Measurements from ENCODE around the gene SUN1.

Gene SUN1

DNA sequence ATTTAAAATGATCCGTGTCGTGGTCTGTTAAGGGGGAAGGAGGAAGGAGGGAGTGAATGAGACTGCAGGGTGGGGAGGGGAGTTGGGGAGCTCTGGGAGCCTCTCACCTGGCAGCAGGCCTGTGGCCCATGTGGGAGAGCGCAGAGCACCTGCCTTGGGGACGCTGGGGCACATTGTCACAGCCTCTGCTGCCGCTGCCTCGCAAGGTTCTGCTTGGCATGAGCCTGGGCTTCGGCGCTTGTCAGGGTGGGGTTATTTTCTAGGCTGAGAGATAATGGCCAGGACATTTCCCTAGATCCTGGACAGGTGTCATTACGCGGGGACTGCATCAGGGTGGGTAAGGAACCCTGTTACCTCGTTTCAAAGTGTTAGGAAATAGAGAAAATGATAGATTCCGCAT is 2.2 kb upstream of the SUN1 start:
- no peak for DNase-seq (ENCODE audit: low read depth)
- TF ChIP-seq, protein P1, sequence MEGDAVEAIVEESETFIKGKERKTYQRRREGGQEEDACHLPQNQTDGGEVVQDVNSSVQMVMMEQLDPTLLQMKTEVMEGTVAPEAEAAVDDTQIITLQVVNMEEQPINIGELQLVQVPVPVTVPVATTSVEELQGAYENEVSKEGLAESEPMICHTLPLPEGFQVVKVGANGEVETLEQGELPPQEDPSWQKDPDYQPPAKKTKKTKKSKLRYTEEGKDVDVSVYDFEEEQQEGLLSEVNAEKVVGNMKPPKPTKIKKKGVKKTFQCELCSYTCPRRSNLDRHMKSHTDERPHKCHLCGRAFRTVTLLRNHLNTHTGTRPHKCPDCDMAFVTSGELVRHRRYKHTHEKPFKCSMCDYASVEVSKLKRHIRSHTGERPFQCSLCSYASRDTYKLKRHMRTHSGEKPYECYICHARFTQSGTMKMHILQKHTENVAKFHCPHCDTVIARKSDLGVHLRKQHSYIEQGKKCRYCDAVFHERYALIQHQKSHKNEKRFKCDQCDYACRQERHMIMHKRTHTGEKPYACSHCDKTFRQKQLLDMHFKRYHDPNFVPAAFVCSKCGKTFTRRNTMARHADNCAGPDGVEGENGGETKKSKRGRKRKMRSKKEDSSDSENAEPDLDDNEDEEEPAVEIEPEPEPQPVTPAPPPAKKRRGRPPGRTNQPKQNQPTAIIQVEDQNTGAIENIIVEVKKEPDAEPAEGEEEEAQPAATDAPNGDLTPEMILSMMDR (conservative IDR thresholded peaks at IDR 0.05; ENCODE audit: low read depth, low read length): no peak
- H3K4me3 ChIP-seq (ENCODE audit: low read depth, low read length): no peak overlapping the region

GRCh38 chr7:831596-832166 is 595 bp upstream of the SUN1 start:
- DNase-seq (ENCODE audit: low read depth): peak; percentile 93
- TF ChIP-seq, protein P1 (conservative IDR thresholded peaks at IDR 0.05; ENCODE audit: low read depth, low read length): no peak
- H3K4me3 ChIP-seq (ENCODE audit: low read depth, low read length): peak overlapping the region; percentile 26

- TF ChIP-seq, protein P1 (conservative IDR thresholded peaks at IDR 0.05; ENCODE audit: low read depth, low read length): no peak
- no peak overlapping the region for H3K4me3 ChIP-seq (ENCODE audit: low read depth, low read length)
- no peak for DNase-seq (ENCODE audit: low read depth)
Measured at GRCh38 chr7:832968-833424, 720 bp downstream of the SUN1 start.

- no peak for DNase-seq (ENCODE audit: low read depth)
- no peak overlapping the region for H3K4me3 ChIP-seq (ENCODE audit: low read depth, low read length)
- TF ChIP-seq, protein P1 (conservative IDR thresholded peaks at IDR 0.05; ENCODE audit: low read depth, low read length): no peak
Measured at GRCh38 chr7:833601-834258, 1.5 kb downstream of the SUN1 start.

DNA sequence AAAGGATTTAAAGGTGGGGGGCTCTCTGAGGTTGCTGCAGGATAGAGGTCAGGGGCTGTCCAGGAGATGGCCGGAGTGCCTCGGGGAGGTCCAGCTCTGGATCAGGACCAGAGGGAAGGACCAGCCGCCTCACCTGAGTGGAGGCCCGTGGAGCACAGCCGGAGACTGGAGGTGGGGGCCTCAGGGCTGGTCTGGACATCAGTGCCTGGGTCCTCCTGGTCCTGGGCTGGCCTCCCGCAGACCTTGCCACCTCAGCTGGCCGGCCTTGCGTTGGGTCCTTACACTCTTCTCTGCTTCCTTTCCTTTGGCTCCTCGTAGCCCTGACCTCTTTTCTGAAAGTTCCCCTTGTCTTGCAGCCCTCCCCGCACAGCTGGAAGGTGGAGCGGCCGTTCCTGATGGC is 2.0 kb downstream of the SUN1 start:
- DNase-seq (ENCODE audit: low read depth): no peak
- no peak overlapping the region for H3K4me3 ChIP-seq (ENCODE audit: low read depth, low read length)
- TF ChIP-seq, protein P1 (conservative IDR thresholded peaks at IDR 0.05; ENCODE audit: low read depth, low read length): no peak

GRCh38 chr7:835021-835420 is 2.7 kb downstream of the SUN1 start:
- TF ChIP-seq, protein P1 (conservative IDR thresholded peaks at IDR 0.05; ENCODE audit: low read depth, low read length): no peak
- DNase-seq (ENCODE audit: low read depth): no peak
- no peak overlapping the region for H3K4me3 ChIP-seq (ENCODE audit: low read depth, low read length)

Measured in choroid plexus epithelial cell (primary cell).